ENCODE results near the gene SCYL1. TPM values are rescaled to one million over a fixed set of nuclear protein-coding genes. Genes with fewer than 3 reads are reported as not detected.

Gene SCYL1
- total RNA-seq, 1 donor from 2014 or later = 91.1 TPM

GRCh38 chr11:65573391-65574079 is 48.7 kb downstream of the SCYL1 start:
- H3K27ac Mint-ChIP-seq = peak overlapping the region; percentile 76
- DNase-seq (ENCODE audit: low spot score in 2 of 2, unreplicated experiment in 2 of 2) = no peak
- TF ChIP-seq CTCF (IDR thresholded peaks at IDR 0.05; ENCODE audit: unreplicated experiment) = no peak
- H3K4me1 Mint-ChIP-seq = peaks cover 61% of the 10 kb centered on the region
- peaks cover 9% of the 10 kb centered on the region for H3K27me3 Mint-ChIP-seq (ENCODE audit: low read depth)
- peak overlapping the region; percentile 74 for H3K4me3 Mint-ChIP-seq
- no peaks in the 10 kb centered on the region for H3K36me3 Mint-ChIP-seq
- H3K9me3 Mint-ChIP-seq = no peaks in the 10 kb centered on the region

- H3K27ac Mint-ChIP-seq = peak overlapping the region; percentile 83
- H3K36me3 Mint-ChIP-seq = no peaks in the 10 kb centered on the region
- H3K27me3 Mint-ChIP-seq (ENCODE audit: low read depth) = peaks cover 9% of the 10 kb centered on the region
- DNase-seq (ENCODE audit: low spot score in 2 of 2, unreplicated experiment in 2 of 2) = peak; percentile 80 to 86
- peak; percentile 98 for TF ChIP-seq CTCF (IDR thresholded peaks at IDR 0.05; ENCODE audit: unreplicated experiment)
- H3K9me3 Mint-ChIP-seq = no peaks in the 10 kb centered on the region
- H3K4me3 Mint-ChIP-seq = peak overlapping the region; percentile 74
- H3K4me1 Mint-ChIP-seq = peaks cover 55% of the 10 kb centered on the region
Observed at GRCh38 chr11:65574109-65574810, 49.4 kb downstream of the SCYL1 start.

GRCh38 chr11:65574811-65575567 is 50.1 kb downstream of the SCYL1 start:
- Mint-ChIP-seq H3K9me3 (no peaks in the 10 kb centered on the region), H3K27me3 (ENCODE audit: low read depth) (peaks cover 9% of the 10 kb centered on the region), H3K36me3 (peaks cover 3% of the 10 kb centered on the region), H3K4me3 (peak overlapping the region; percentile 69), H3K27ac (peak overlapping the region; percentile 83), H3K4me1 (peaks cover 49% of the 10 kb centered on the region)
- DNase-seq (ENCODE audit: low spot score in 2 of 2, unreplicated experiment in 2 of 2) = no peak
- no peak for TF ChIP-seq CTCF (IDR thresholded peaks at IDR 0.05; ENCODE audit: unreplicated experiment)

- Mint-ChIP-seq H3K4me3 (peak within 1 kb of the TSS; percentile 69), H3K27me3 (ENCODE audit: low read depth) (peaks cover 9% of the 10 kb centered on the region), H3K27ac (peak within 1 kb of the TSS; percentile 83), H3K4me1 (peaks cover 46% of the 10 kb centered on the region), H3K9me3 (no peaks in the 10 kb centered on the region), H3K36me3 (peaks cover 3% of the 10 kb centered on the region)
- TF ChIP-seq CTCF (IDR thresholded peaks at IDR 0.05; ENCODE audit: unreplicated experiment) = no peak
- DNase-seq (ENCODE audit: low spot score in 2 of 2, unreplicated experiment in 2 of 2) = no peak
Observed at GRCh38 chr11:65575568-65576231, 50.8 kb downstream of the SCYL1 start, which contains the start of gene EHBP1L1. Gene EHBP1L1, plus strand, starts transcription at chr11:65576053. Its CDS starts 250 bp downstream, at chr11:65576303.

- Mint-ChIP-seq H3K4me1 (peaks cover 41% of the 10 kb centered on the region), H3K27ac (peak overlapping the region; percentile 25), H3K27me3 (ENCODE audit: low read depth) (peaks cover 9% of the 10 kb centered on the region), H3K9me3 (no peaks in the 10 kb centered on the region), H3K36me3 (peaks cover 3% of the 10 kb centered on the region), H3K4me3 (peak overlapping the region; percentile 66)
- no peak for TF ChIP-seq CTCF (IDR thresholded peaks at IDR 0.05; ENCODE audit: unreplicated experiment)
- no peak for DNase-seq (ENCODE audit: low spot score in 2 of 2, unreplicated experiment in 2 of 2)
Observed at GRCh38 chr11:65576232-65576866, 51.5 kb downstream of the SCYL1 start.
